Measurements from ENCODE around the gene LRRC49.
"Not testable (repeated sequence)": the region's sequence is repeated elsewhere in the genome, so short reads cannot be mapped to it uniquely, and the experiment has no call there.

Gene LRRC49

GRCh38 chr15:70854666-70854976 lies 38.0 kb upstream of the LRRC49 start:
- DNase-seq (ENCODE audit: low spot score): no peak
- no peak for TF ChIP-seq CTCF (IDR thresholded peaks at IDR 0.05; ENCODE audit: extremely low read depth, missing control alignments)

GRCh38 chr15:70855764-70856163 lies 36.9 kb upstream of the LRRC49 start:
- DNase-seq (ENCODE audit: low spot score): no peak

GRCh38 chr15:70856177-70856883 lies 36.3 kb upstream of the LRRC49 start:
- no peak for DNase-seq (ENCODE audit: low spot score)
- TF ChIP-seq CTCF (IDR thresholded peaks at IDR 0.05; ENCODE audit: extremely low read depth, missing control alignments): no peak

More at GRCh38 chr15:70855764-70856163, 36.9 kb upstream of the LRRC49 start:
- no peak for TF ChIP-seq CTCF (IDR thresholded peaks at IDR 0.05; ENCODE audit: extremely low read depth, missing control alignments)

GRCh38 chr15:70856884-70857561 lies 35.6 kb upstream of the LRRC49 start:
- DNase-seq (ENCODE audit: low spot score): no peak
- TF ChIP-seq CTCF (IDR thresholded peaks at IDR 0.05; ENCODE audit: extremely low read depth, missing control alignments): no peak

GRCh38 chr15:70857562-70858285 lies 34.9 kb upstream of the LRRC49 start:
- no peak for TF ChIP-seq CTCF (IDR thresholded peaks at IDR 0.05; ENCODE audit: extremely low read depth, missing control alignments)
- no peak for DNase-seq (ENCODE audit: low spot score)

- not testable (repeated sequence) for DNase-seq (ENCODE audit: low spot score)
Observed at GRCh38 chr15:70858614-70859321, 33.9 kb upstream of the LRRC49 start.

GRCh38 chr15:70859322-70859908 lies 33.2 kb upstream of the LRRC49 start:
- no peak for DNase-seq (ENCODE audit: low spot score)
- no peak for TF ChIP-seq CTCF (IDR thresholded peaks at IDR 0.05; ENCODE audit: extremely low read depth, missing control alignments)

Data from GM20000 (cell line).